NB4 (cell line): ENCODE results near the gene CCAR1.
"Not testable (repeated sequence)": the region's sequence is repeated elsewhere in the genome, so short reads cannot be mapped to it uniquely, and the experiment has no call there.

Experiments
- DNase-seq: peaks from one replicate; pipeline ENCODE4 v3.0.0; 2010; ENCODE audit warnings: low read depth
- H3K4me3 ChIP-seq: one replicate; pipeline ENCODE4 v1.5.1; 2011; ENCODE audit warnings: mild to moderate bottlenecking, low read depth, low read length, moderate library complexity
- MYC ChIP-seq: IDR thresholded peaks from 2 replicates; pipeline ENCODE4 v1.6.1; 2011; ENCODE audit warnings: low read depth, low read length
- POLR2A ChIP-seq: IDR thresholded peaks from 2 replicates; pipeline ENCODE4 v1.6.1; 2011; ENCODE audit warnings: mild to moderate bottlenecking; ENCODE audit not compliant: insufficient read length; ENCODE audit errors: extremely low read depth
- TF ChIP-seq, protein P1 (sequence below): IDR thresholded peaks from one replicate; pipeline ENCODE4 v1.5.1; 2012; ENCODE audit warnings: low read depth, low read length
- TF ChIP-seq, protein P2 (sequence below): IDR thresholded peaks from 2 replicates; pipeline ENCODE4 v1.6.1; 2011; ENCODE audit warnings: low read depth, low read length

The CCAR1 gene

DNA sequence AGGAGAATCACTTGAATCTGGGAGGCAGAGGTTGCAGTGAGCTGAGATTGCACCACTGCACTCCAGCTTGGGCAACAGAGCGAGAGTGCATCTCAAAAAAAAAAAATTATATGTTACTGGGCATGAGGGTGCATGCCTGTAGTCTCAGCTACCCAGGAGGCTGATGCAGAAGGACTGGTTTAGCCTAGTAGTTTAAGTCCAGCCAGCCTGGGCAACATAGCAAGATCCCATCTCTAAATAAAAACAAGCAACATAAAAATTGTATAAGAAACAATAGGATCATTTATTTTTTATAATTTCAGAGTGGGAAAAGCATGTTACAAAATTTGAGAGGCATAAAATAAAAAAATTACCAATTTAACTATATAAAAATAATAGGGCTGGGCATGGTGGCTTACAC is 15.5 kb upstream of the CCAR1 start:
- DNase-seq: no peak
- TF ChIP-seq, protein P1, sequence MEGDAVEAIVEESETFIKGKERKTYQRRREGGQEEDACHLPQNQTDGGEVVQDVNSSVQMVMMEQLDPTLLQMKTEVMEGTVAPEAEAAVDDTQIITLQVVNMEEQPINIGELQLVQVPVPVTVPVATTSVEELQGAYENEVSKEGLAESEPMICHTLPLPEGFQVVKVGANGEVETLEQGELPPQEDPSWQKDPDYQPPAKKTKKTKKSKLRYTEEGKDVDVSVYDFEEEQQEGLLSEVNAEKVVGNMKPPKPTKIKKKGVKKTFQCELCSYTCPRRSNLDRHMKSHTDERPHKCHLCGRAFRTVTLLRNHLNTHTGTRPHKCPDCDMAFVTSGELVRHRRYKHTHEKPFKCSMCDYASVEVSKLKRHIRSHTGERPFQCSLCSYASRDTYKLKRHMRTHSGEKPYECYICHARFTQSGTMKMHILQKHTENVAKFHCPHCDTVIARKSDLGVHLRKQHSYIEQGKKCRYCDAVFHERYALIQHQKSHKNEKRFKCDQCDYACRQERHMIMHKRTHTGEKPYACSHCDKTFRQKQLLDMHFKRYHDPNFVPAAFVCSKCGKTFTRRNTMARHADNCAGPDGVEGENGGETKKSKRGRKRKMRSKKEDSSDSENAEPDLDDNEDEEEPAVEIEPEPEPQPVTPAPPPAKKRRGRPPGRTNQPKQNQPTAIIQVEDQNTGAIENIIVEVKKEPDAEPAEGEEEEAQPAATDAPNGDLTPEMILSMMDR: no peak
- TF ChIP-seq MYC (no peak), POLR2A (no peak)
- TF ChIP-seq, protein P2, sequence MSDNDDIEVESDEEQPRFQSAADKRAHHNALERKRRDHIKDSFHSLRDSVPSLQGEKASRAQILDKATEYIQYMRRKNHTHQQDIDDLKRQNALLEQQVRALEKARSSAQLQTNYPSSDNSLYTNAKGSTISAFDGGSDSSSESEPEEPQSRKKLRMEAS: no peak

DNA sequence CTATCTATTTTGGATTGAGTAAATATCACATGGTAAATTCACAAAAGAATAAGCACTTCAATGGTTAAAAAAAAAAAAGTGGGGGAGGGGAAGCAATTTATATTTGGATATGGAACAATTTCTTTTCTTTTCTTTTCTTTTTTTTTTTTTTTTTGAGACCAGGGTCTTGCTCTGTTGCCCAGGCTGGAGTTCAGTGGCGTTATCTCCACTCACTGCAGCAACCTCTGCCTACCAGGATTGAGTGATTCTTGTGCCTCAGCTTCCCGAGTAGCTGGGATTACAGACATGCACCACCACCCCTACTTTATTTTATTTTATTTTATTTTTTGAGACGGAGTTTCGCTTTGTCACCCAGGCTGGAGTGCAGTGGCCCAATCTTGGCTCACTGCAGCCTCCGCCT is 12.1 kb upstream of the CCAR1 start:
- not testable (repeated sequence) for DNase-seq

More for the DNA sequence above, 15.5 kb upstream of the CCAR1 start:
- no peak overlapping the region for H3K4me3 ChIP-seq

DNA sequence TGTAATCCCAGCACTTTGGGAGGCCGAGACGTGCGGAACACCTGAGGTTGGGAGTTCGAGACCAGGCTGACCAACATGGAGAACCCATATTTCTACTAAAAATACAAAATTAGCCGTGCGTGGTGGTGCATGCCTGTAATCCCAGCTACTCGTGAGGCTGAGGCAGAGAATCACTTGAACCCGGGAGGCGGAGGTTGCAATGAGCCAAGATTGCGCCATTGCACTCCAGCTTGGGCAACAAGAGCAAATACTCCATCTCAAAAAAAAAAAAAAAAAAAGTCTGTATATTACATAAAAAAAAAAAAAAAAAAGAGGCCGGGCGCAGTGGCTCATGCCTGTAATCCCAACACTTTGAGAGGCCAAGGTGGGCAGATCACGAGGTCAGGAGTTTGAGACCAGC is 8.0 kb upstream of the CCAR1 start:
- H3K4me3 ChIP-seq, DNase-seq: not testable (repeated sequence)

More for the DNA sequence above, 12.1 kb upstream of the CCAR1 start:
- not testable (repeated sequence) for H3K4me3 ChIP-seq

DNA sequence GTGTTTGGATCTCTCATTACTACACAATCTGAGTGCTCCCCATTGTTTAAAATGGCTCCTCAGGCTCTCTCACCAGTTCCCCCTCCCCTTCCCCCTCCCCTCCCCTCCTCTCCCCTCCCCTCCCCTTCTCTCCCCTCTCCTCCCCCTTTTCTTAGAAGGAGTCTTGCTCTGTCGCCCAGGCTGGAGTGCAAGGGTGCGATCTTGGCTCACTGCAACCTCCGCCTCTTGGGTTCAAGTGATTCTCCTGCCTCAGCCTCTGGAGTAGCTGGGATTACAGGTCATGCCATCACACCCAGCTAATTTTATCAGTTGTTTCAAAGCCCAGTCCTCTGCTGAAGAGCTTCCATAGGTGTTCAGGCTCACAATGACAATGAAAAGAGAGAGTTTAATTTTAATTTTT is 3.6 kb upstream of the CCAR1 start:
- TF ChIP-seq POLR2A (no peak), MYC (no peak)
- TF ChIP-seq, protein P2: no peak
- TF ChIP-seq, protein P1: no peak
- DNase-seq: no peak
- no peak overlapping the region for H3K4me3 ChIP-seq

DNA sequence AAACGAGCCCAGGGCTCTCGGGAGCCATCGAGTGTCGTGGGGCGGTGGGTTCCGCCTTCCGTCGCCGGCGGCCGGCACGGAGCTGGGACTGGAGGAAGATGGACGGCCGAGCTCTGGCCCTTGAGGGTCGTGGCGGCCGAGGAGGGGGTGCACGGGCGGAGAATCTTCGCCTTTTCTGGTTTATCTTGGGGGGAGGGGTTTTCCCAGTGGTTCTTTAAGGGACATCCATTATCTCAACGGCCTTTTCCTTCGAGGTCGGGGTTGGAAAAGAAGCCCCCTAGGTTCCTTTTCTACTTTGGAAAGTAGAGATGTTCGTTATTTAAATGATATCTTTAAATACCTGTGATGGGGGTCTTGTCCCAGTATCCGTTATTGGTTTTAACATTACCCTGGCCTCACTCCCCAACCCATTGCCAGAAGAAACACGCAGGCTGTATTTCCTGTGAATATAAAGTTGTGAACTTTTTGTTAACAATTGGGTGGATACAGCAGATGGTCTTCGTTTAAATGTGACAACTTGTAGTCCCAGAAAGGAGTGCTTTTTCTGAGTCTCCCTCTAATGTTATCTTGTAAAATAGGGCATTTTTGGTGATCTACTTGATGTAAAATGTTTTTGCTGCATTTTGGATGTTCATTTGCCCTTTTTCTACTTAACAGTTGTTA is 765 bp downstream of the CCAR1 start:
- TF ChIP-seq, protein P1: no peak
- H3K4me3 ChIP-seq: peak overlapping the region; percentile 91
- no peak for DNase-seq

DNA sequence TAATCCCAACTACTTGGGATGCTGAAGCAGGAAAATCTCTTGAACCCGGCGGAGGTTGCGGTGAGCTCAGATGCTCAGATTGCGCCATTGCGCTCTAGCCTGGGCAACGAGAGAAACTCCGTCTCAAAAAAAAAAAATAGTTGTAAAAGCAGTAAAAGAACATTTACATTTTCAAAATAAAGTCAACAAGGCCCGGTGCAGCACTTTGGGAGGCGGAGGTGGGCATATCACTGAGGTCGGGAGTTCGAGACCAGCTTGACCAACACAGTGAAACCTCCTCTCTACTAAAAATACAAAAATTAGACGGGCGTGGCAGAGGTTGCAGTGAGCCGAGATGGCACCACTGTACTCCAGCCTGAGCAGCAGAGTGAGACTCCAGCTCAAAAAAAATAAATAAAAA is 4.0 kb downstream of the CCAR1 start:
- TF ChIP-seq, protein P2: no peak
- no peak for TF ChIP-seq POLR2A
- TF ChIP-seq MYC: no peak
- TF ChIP-seq, protein P1: no peak
- no peak overlapping the region for H3K4me3 ChIP-seq
- DNase-seq: no peak

DNA sequence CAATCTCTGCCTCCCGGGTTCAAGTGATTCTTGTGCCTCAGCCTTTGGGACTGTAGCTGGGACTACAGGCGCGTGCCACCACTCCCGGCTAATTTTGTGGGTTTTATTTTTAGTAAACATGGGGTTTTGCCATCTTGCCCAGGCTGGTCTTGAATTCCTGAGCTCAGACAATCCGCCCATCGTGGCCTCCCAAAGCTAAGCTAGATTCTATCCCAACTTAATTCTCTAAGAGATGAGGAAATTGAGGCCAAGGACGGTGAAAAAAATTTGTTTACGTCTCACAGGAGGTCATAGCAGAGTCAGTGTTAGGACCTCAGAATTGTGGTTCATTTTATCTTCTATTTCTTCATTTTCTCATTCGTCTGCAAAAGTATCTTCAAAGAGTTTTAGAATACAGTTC is 6.1 kb downstream of the CCAR1 start:
- no peak overlapping the region for H3K4me3 ChIP-seq
- TF ChIP-seq POLR2A: no peak
- TF ChIP-seq, protein P2: no peak
- no peak for TF ChIP-seq MYC
- TF ChIP-seq, protein P1: no peak
- DNase-seq: no peak
